Stimulated activated CD8-positive, alpha-beta memory T cell treated with anti-CD3 and anti-CD28 coated beads, Interleukin-12 subunit alpha, Interleukin-12 subunit beta, amount 100 ng/mL, for 24 hours (primary cell): Measurements from ENCODE around the gene FHIP2A.
"Not testable (repeated sequence)": the region's sequence is repeated elsewhere in the genome, so short reads cannot be mapped to it uniquely, and the experiment has no call there.

Source experiments
- DNase-seq: peaks from one replicate; pipeline ENCODE4 v3.0.0-alpha.2; 2020; ENCODE audit errors: extremely low read depth

FHIP2A gene, protein sequence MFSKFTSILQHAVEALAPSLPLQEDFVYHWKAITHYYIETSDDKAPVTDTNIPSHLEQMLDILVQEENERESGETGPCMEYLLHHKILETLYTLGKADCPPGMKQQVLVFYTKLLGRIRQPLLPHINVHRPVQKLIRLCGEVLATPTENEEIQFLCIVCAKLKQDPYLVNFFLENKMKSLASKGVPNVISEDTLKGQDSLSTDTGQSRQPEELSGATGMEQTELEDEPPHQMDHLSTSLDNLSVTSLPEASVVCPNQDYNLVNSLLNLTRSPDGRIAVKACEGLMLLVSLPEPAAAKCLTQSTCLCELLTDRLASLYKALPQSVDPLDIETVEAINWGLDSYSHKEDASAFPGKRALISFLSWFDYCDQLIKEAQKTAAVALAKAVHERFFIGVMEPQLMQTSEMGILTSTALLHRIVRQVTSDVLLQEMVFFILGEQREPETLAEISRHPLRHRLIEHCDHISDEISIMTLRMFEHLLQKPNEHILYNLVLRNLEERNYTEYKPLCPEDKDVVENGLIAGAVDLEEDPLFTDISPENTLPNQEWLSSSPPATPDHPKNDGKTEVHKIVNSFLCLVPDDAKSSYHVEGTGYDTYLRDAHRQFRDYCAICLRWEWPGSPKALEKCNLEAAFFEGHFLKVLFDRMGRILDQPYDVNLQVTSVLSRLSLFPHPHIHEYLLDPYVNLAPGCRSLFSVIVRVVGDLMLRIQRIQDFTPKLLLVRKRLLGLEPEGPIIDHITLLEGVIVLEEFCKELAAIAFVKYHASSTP

DNA sequence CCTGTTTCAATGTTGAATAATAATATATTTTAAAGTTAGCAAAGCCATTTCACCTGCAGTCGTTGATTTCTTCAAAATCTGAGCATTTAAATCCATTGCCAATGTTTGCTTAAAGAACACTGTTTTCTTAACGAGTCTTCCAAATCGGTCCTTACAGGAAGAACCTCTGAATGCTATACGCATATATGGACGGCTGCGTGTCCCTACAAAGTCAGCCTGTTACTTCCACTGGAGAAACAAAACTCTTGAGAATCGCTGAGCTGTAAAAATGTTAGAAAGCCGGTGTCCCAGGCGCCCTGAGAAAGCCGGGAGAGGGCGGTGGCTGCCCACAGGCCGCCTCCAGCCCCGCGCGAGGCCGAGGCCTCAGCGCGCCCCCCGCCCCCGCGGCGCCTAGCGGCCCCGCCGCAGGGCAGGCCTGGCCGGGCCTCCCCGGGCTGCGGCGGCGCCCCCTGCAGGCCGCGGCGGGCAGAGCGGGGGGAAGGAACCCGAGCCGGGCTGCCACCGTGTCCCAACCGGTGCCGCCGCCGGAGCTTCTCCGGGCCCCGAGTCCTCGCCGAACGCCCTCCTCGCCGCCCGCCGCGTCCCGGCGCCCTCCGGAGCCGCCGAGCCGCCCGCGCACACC, at the start of gene FHIP2A:
Gene FHIP2A, plus strand, starts transcription at position 488 of the 622 bp plus-strand sequence. CDS start 299 bp downstream, outside the sequence.
- peak; percentile 52 for DNase-seq

DNA sequence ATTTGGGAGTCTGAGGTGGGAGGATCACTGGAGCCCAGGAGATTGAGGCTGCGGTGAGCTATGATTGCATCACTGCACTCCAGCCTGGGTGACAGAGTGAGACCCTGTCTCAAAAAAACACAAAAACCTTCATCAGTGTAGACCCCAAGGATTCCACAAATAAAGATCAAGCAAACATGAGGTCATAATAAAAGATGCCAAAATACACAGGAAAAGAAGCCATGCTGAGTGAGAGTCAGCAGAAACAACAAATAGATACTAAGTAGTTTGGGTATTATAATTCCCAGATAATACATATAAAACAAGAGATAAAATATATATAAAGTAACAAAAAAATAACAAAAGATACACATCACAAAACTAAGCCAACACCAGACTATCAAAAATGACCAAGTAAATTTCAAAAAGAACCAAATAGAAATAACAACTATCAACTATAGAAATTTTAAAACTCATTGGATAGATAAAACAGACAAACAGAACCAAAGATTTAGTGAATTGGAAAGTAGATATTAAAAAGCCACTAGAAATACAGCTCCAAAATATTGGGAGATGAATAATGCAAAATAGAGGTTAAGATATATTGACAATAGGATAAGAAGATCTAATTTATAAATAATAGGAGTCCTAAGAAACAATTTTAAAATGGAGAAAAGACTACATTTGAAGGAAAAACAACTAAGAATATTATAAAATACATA, 48.9 kb upstream of the FHIP2A start:
- no peak for DNase-seq

DNA sequence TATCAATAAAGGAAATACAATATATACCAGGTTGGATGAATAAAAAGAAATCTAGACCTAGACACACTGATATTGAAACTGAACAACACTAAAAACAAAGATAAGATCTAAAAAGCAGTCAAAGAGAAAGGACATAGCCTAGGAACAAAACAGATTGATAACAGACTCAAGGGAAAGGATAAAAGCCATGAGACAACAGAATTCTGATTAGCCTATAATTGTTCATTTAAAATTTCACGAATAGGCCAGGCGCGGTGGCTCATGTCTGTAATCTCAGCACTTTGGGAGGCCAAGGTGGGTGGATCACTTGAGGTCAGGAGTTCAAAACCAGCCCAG, 48.4 kb upstream of the FHIP2A start:
- DNase-seq, result no peak

DNA sequence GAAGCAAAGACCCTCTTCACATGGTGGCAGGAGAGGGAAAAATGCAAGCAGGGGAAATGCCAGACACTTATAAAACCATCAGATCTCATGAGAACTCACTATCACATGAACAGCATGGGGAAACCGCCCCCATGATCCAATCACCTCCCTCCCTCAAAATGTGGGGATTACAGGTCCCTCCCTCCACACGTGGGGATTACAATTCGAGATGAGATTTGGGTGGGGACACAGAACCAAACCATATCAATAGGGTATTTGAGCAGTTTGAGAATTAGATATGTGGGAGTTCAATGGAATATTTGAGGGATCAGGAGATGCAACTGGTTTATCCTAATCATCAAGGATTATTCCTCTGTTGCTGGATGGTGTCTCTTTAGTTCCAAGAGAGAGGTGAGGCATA, 46.5 kb upstream of the FHIP2A start:
- not testable (repeated sequence) for DNase-seq

DNA sequence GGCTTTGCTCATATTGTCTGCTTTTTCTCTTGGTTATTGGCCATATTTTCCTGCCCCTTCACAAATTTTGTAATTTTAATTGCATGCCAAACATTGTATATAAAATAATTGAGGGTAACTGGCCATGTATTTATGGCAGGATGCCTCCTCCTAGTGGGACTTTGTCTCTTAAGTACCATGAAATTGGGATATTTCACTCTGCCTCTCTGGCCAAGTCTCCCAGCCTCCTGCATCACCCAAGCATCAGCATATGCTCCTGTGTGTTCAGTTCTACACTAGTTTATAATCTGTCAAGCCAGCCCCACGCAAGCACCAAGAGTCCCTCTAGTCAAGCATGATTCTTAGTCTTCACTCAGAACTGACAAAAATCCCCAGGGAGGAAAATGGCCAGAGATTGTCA, 44.2 kb upstream of the FHIP2A start:
- no peak for DNase-seq

DNA sequence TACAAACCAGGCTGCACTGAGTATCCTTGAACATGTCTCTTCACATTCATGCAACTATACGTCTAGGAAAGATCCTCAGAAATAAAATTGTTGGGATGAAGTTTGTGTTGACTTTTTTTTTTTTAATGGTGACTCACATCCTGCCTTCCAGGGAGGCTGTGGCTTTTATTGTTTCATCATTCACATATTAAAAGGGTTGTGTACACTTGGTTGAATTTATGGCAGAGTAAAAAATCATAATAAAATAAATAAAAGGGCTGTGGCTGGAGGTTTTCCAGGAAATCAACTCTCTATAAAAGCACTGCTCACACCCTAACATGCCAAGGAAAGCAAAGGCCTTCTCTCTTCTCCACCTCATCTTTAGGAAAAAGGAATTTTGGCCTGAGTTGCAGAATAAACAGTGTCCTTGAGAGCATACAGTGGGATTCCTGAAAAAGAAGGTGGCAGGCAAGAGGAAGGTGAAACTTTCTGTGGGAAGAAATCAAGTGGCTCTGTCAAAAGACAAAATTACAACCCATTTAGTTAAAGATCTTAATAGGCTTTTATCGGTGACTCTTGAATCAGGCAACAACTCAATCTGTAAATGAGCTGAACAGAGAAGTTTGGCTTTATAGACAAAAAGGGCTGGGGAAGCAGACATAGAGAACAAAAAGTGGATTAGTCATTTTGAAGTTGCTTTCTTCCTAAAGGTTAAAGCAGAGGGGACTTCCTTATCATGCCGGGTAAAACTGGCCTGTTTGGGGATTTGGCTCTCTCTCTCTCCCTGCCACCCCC, 41.6 kb upstream of the FHIP2A start:
- no peak for DNase-seq

DNA sequence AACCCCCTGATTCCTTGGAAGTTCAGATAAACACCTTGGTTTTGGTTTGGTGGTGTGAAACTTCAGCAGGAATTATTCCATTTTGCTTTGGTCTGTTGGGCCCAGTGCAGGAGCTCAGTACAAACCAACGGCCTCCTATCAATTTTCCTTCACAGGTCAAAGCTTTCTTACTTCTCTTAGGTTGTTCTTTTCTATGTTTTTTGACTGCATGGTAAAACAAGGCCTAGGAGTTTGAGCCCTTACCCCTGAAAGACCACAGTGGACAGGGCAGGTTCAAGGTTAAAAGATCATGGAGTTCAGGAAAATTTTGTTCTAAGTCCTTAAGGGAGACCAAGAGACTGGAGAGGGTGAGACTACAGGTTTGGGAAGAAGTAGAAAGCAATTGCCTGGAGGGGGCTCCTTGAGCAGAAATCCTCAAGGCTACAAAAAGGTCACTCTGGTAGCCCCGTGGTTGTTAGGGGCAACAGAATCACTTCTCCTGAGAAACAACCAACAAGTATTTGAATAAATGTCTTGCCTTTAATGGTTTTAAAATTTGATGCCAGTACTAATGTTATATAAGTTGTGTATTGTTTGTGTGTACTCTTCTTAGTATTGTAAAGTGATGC, 40.9 kb upstream of the FHIP2A start:
- no peak for DNase-seq

DNA sequence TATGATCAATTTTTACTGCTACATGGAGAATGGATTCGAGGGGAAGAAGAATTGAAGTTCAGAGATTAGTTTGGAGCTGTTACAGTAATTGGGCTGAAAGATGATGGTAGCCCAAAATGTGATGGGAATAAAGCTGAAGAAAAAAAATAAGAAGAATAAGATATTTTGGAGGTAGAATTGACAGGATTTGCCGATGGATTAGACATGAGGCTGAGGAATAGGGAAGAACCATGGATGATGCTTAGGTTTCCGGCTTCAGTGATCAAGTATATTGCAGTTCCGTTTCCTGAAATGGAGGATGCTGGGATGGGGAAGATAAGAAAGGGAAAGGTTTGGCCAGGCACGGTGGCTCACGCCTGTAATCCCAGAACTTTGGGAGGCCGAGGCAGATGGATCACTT, 38.9 kb upstream of the FHIP2A start:
- no peak for DNase-seq

DNA sequence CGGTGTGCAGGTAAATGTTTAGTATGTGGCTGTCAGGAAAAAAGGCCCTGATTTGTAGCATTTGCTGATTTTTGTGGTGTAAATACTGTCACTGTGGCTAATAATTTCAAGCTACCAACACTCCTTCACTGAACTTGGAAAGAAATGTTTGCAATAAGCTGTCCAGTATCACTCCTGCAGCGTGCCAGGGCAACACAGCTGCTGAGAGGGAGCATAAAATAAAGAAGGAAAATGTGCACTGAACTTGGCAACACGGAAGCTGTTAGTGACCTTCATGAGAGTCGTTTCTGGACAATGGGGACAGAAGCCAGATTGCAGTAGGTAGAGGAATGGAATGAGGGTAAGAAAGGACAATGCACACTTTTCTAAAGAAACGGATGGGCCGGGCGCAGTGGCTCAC, 37.9 kb upstream of the FHIP2A start:
- DNase-seq, result no peak

DNA sequence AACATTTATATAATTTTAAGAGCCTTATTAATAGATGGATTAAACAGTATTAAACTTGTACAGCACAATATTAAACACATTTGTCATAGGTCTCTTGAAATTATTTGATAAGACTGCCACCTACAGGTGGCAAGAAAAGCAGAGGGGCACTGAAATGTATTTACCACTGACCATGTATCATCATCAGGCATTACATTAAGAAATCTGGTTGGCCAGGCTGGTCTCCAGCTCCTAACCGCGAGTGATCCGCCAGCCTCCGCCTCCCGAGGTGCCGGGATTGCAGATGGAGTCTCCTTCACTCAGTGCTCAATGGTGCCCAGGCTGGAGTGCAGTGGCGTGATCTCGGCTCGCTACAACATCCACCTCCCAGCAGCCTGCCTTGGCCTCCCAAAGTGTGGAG, 35.1 kb upstream of the FHIP2A start:
- not testable (repeated sequence) for DNase-seq

DNA sequence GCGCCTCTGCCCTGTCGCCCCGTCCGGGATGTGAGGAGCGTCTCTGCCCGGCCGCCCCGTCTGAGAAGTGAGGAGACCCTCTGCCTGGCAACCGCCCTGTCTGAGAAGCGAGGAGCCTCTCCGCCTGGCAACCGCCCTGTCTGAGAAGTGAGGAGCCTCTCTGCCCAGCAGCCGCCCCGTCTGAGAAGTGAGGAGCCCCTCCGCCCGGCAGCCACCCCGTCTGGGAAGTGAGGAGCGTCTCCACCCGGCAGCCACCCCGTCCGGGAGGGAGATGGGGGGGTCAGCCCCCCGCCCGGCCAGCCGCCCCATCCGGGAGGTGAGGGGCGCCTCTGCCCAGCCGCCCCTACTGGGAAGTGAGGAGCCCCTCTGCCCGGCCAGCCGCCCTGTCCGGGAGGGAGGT, 34.4 kb upstream of the FHIP2A start:
- not testable (repeated sequence) for DNase-seq

DNA sequence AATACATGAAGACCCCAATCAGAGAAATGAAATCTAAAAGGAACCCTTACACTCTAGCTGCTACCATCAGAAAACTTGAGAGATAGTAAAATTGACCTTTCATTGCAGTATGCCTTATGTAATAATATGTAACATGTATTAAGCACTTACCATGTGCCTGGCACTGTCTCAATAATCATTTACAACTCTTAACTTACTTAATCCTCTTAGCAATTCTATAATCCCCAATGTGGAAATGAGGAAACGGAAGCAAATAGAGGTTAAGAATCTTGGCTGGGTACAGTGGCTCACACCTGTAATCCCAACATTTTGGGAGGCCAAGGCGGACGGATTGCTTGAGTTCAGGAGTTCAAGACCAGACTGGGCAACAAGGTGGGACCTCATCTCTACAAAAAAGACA, 29.8 kb upstream of the FHIP2A start:
- no peak for DNase-seq

DNA sequence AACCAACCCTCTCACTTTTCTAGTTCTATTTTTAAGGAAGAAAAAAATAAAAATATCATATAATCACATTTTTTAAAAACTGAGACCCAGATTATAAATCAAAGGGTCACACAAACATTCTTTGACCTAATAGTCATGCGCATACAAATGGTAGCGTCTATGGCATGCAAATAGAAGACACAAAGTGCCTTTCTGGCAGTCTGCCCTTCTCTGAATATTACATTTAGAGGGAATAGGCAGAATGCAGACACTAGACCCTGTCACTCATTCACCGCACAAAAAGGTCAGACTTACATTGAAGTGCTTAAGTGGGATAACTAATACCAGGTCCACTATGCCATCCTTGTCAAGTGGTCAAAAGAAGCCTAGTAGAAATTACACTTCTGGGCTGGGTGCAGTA, 26.5 kb upstream of the FHIP2A start:
- DNase-seq, result no peak

DNA sequence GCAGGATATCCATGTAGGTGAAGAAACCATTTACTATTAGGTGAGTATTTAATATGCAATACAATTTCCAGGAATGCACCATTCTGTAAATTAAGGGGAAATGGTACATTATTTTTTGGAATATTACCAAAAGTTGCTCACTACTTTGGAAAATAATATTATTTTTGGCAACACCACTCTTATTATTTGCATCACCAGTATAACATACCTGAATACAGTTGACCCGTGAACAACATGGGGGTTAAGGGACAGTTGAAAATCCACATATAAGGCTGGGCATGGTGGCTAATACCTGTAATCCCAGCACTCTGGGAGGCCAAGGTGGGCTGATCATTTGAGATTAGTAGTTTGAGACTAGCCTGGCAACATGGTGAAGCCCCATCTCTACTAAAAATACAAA, 21.2 kb upstream of the FHIP2A start:
- DNase-seq, result no peak

DNA sequence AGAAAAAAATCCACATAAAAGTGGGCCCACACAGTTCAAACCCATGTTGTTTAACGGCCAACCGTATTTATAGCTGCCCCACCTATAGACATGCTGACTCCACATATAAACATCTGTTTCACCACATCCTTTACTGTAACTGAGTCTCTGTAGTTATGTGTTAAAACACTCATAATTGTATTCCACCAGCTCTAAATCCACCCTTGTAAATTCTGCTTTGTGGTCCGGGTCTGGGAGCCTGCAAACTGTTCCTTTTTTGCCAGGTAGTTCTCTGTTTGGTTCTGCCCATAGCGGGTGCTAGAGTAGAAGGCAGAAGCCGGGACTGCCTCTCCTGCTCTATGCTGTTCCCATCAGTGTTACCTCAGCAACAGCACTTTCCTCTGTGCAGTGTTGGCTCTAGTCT, 20.2 kb upstream of the FHIP2A start:
- DNase-seq, result no peak

DNA sequence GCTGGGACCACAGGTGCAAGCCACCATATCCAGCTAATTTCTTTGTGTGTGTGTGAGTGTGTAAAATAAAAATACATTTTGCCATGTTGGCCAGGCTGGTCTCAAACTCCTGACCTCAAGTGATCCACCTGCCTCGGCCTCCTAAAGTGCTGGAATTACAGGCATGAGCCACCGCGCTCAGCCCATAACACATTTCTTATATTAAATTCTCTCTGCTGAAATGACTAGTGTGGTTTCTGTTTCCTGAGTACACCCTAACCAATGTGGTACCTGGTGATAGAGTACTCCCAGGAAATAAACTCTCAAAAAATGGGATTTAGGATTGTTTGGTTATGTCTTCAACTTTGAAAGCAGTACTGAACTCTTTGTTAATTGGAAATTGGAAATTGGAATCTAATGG, 19.4 kb upstream of the FHIP2A start:
- DNase-seq, result no peak

DNA sequence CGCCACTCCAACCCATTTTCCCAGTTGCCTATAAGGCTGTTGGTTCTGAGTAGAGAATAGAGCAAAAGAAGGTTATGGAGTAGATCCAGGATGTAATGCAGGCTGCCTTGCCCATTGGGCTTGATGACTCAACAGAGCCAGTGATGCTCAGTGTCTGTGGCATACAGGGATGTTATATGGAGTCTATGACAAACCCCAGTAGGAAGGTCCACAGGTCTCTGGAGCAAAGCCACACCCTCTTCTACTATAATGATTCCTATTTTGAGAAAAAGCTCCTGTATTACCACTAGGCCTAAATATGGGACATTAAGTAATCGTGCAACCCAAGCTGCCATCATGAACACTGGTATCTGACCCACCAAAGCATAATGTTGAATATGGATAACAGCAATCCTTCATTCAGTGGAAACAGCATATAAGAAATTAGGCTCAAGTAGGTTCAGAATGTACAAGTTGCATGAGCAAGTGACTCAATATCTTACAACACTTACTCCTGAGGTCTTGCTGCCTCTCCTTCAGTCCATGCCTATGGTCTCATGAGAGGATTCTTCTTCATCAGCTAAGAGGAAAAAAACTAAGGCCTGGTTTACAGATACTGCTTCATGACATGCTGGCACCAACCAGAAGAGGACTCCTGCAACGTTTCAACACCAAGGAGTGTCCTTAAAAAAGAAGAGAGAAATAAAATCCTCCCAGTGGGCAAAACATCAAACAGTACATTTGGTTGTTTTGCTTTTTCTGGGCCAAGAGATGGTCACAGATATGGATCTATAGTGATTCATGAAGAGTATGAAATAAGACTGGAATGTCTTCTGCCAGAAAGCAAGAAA, 14.8 kb upstream of the FHIP2A start:
- DNase-seq, result no peak

DNA sequence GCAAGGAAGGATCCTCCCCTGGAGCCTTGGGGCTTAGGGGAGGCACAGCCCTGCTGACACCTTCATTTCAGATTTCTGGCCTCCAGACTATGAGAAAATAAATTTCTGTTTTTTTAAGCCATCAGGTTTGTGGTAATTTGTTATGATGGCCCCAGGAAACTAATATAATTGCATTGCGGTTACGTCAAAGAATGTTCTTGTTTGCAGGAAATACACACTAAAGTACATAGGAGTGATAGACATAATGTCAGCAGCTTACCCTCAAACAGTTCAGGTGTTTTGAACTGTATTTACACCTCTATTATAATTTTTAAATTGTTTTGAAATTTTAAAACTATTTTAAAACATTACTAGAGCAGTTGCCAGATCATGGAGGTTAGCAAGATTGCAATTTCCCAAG, 12.6 kb upstream of the FHIP2A start:
- DNase-seq, result no peak

DNA sequence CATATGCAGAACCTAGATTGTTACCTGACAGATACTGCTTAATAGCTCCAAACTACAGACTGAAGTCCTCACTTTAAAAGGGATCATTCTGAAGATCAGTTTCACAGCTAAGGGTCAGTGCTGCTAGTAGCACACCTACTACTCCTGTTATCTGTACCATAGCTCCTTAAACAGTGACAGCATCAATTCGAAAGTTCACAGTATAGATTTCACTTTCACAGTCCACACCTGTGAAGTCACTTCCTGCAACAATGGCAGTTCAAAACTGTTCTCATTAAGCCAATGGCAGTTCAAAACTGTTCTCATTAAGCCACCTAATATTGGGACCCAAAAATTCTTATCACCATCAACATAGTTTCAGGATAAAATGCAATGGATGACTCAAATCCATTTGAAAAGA, 10.7 kb upstream of the FHIP2A start:
- DNase-seq, result no peak

DNA sequence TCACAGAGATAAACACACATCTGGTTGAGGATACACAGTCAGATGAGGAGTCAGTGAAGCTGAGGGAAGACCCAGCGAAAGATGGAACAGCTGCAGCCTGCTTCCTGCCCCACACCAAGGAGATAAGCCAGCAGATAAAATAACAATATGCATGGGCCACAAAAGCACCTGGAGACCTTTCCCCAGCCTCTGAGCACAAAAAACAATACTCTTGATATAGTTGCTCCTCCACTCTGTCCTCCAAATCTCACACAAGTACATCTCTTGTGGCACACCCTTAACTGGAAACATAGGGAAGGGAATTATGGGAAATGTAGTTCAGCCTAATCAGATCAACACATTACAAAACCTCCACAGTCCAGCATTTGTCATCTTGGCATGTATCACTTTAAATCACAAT, 9.7 kb upstream of the FHIP2A start:
- DNase-seq, result no peak
